H1 (cell line): ENCODE measurements around the gene MID1. TPM values are rescaled to one million over a fixed set of nuclear protein-coding genes. Genes with fewer than 3 reads are reported as not detected.

ENCODE experiments used
- CBX5 ChIP-seq: fragments of 300-800, 300-1000 bp; sonication (generic); IDR thresholded peaks from 2 replicates; pipeline ENCODE4 v1.7.1; 2016; ENCODE audit warnings: antibody characterized with exemption, low read length, low read depth
- RAD21 ChIP-seq, 2 experiments: IDR thresholded peaks in 1 of 2; conservative IDR thresholded peaks in 1 of 2; 2 replicates each; pipeline ENCODE4 v1.6.1; 2011; ENCODE audit warnings: low read depth in 2 of 2, low read length in 2 of 2, improper control_type of control experiment in 1 of 2, inconsistent platforms in 1 of 2, mild to moderate bottlenecking in 1 of 2, moderate library complexity in 1 of 2
- RNF2 ChIP-seq: fragments of 200-900, 300-1000 bp; sonication (generic); IDR thresholded peaks from 2 replicates; pipeline ENCODE4 v1.7.1; 2016; ENCODE audit warnings: borderline replicate concordance, low read depth, mild to moderate bottlenecking, antibody characterized with exemption, low read length; ENCODE audit not compliant: poor library complexity, severe bottlenecking; ENCODE audit errors: missing control alignments
- SIRT6 ChIP-seq: IDR thresholded peaks from one replicate; pipeline ENCODE4 v1.7.1; 2012; ENCODE audit warnings: low read length, inconsistent platforms
- polyA plus RNA-seq, 7 experiments: library from polyadenylated mRNA; depleted of rRNA in 3 of 7; stranded (reverse) in 5 of 7; unstranded in 2 of 7; fragments of >200 nt in 5 of 7; fragments of 200-250 nt in 2 of 7; gene quantifications; 1 replicate in 5 of 7; 2 replicates in 1 of 7; 4 replicates in 1 of 7; pipeline versions ENCODE4 v1.2.1 to v1.2.3, GENCODE V29; 2011 to 2013; ENCODE audit warnings: missing spikeins in 2 of 7, mixed read lengths in 2 of 7
- total RNA-seq: library from RNA; stranded (reverse); fragmentation: NEBNext Ultra II Directional; extraction: Animal tissue kit (Norgen Biotek cat#: 25700); gene quantifications from 2 replicates; pipeline ENCODE4 v1.2.1, GENCODE V29; 2021
- TF ChIP-seq, protein P1 (sequence below): fragments of 300-600 bp; sonication (generic); IDR thresholded peaks from 2 replicates; pipeline ENCODE4 v1.7.1; 2012; ENCODE audit warnings: low read length, moderate library complexity, mild to moderate bottlenecking, inconsistent platforms; ENCODE audit not compliant: insufficient replicate concordance

MID1 gene
- total and polyA plus RNA-seq, 2 of the 8 experiments (the other 6 are each of a cell fraction or from before 2014, with no cell fraction given) = 12.9 to 54.3 TPM

DNA sequence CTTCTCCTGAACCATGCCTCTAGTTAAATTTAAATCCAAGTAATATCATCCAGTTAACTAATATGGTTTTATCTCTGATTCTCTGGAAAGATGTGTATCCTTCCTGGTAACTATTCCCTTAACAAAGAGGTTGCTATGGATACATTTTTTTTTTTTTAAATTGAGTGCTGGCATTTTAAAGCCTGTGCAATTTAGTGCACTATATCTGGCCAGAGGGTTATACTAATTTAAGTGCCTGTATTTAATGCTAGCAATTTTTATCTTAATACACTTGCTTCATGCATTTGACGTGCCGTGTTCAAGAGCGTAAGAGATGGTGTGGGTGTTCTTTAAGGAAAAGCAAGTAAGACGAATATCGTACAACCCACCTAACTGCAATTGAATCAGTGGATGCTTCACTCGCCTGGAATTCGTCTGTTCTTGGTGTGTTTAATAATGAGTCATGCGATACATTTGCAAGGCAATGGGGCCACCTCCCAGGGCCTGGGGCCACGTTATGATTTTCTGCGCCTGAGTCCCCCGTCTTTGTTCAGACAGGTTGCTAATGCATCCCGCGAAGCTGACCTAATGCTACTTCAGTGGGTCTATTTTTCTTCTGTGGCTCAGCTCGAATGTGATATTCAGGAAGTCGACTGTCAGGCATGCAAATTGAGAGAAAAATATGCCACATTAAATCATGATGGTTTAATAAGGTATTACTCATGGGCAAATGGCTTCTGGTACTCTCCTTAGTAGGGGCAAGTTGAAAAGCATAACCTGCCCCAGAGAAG lies 14.2 kb upstream of the MID1 start (continued):
- TF ChIP-seq, protein P1, sequence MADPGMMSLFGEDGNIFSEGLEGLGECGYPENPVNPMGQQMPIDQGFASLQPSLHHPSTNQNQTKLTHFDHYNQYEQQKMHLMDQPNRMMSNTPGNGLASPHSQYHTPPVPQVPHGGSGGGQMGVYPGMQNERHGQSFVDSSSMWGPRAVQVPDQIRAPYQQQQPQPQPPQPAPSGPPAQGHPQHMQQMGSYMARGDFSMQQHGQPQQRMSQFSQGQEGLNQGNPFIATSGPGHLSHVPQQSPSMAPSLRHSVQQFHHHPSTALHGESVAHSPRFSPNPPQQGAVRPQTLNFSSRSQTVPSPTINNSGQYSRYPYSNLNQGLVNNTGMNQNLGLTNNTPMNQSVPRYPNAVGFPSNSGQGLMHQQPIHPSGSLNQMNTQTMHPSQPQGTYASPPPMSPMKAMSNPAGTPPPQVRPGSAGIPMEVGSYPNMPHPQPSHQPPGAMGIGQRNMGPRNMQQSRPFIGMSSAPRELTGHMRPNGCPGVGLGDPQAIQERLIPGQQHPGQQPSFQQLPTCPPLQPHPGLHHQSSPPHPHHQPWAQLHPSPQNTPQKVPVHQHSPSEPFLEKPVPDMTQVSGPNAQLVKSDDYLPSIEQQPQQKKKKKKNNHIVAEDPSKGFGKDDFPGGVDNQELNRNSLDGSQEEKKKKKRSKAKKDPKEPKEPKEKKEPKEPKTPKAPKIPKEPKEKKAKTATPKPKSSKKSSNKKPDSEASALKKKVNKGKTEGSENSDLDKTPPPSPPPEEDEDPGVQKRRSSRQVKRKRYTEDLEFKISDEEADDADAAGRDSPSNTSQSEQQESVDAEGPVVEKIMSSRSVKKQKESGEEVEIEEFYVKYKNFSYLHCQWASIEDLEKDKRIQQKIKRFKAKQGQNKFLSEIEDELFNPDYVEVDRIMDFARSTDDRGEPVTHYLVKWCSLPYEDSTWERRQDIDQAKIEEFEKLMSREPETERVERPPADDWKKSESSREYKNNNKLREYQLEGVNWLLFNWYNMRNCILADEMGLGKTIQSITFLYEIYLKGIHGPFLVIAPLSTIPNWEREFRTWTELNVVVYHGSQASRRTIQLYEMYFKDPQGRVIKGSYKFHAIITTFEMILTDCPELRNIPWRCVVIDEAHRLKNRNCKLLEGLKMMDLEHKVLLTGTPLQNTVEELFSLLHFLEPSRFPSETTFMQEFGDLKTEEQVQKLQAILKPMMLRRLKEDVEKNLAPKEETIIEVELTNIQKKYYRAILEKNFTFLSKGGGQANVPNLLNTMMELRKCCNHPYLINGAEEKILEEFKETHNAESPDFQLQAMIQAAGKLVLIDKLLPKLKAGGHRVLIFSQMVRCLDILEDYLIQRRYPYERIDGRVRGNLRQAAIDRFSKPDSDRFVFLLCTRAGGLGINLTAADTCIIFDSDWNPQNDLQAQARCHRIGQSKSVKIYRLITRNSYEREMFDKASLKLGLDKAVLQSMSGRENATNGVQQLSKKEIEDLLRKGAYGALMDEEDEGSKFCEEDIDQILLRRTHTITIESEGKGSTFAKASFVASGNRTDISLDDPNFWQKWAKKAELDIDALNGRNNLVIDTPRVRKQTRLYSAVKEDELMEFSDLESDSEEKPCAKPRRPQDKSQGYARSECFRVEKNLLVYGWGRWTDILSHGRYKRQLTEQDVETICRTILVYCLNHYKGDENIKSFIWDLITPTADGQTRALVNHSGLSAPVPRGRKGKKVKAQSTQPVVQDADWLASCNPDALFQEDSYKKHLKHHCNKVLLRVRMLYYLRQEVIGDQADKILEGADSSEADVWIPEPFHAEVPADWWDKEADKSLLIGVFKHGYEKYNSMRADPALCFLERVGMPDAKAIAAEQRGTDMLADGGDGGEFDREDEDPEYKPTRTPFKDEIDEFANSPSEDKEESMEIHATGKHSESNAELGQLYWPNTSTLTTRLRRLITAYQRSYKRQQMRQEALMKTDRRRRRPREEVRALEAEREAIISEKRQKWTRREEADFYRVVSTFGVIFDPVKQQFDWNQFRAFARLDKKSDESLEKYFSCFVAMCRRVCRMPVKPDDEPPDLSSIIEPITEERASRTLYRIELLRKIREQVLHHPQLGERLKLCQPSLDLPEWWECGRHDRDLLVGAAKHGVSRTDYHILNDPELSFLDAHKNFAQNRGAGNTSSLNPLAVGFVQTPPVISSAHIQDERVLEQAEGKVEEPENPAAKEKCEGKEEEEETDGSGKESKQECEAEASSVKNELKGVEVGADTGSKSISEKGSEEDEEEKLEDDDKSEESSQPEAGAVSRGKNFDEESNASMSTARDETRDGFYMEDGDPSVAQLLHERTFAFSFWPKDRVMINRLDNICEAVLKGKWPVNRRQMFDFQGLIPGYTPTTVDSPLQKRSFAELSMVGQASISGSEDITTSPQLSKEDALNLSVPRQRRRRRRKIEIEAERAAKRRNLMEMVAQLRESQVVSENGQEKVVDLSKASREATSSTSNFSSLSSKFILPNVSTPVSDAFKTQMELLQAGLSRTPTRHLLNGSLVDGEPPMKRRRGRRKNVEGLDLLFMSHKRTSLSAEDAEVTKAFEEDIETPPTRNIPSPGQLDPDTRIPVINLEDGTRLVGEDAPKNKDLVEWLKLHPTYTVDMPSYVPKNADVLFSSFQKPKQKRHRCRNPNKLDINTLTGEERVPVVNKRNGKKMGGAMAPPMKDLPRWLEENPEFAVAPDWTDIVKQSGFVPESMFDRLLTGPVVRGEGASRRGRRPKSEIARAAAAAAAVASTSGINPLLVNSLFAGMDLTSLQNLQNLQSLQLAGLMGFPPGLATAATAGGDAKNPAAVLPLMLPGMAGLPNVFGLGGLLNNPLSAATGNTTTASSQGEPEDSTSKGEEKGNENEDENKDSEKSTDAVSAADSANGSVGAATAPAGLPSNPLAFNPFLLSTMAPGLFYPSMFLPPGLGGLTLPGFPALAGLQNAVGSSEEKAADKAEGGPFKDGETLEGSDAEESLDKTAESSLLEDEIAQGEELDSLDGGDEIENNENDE = no peak
- no peak for TF ChIP-seq CBX5
- no peak for TF ChIP-seq RAD21 (IDR thresholded peaks at IDR 0.05 in 1 of 2, conservative IDR thresholded peaks at IDR 0.05 in 1 of 2; ENCODE audit: low read depth in 2 of 2, low read length in 2 of 2)
- no peak for TF ChIP-seq RNF2
- TF ChIP-seq SIRT6 = no peak
